Measurements from ENCODE around the gene LTBP1.

- TF ChIP-seq POLR2AphosphoS5 (IDR thresholded peaks at IDR 0.05) (no peak), CTCF (IDR thresholded peaks at IDR 0.05) (no peak), EP300 (IDR thresholded peaks at IDR 0.05; ENCODE audit: low read depth) (no peak), POLR2A (IDR thresholded peaks at IDR 0.05) (no peak)
These were observed 164.3 kb downstream of the LTBP1 start for GRCh38 chr2:33111002-33111446.

All from transverse colon (tissue), 4 donors.